Right lobe of liver (tissue), 4 donors: Measurements from ENCODE around the gene ADGRG3.

Experiments
- CTCF ChIP-seq, 4 donors: fragments of 200-600 bp in 3 of 4; fragments of 450-650 bp in 1 of 4; IDR thresholded peaks; one replicate each; pipeline versions ENCODE4 v1.5.1 to v1.8.0; 2016 to 2022; ENCODE audit warnings: antibody characterized with exemption in 4 of 4, mild to moderate bottlenecking in 2 of 4
- POLR2A ChIP-seq: fragments of 450-650 bp; IDR thresholded peaks from one replicate; pipeline ENCODE4 v1.6.1; 2017; ENCODE audit warnings: antibody characterized with exemption, mild to moderate bottlenecking
- donor health status: DM: no; HTN: no; CAD: no.
- donor health status: DM: no; HTN: no; CAD: no.
- donor health status: DM: no; HTN: yes; CAD: no.

GRCh38 chr16:57720142-57720575, 52.1 kb downstream of the ADGRG3 start:
- peak; percentile 79 to 91 (median 87) for TF ChIP-seq CTCF (IDR thresholded peaks at IDR 0.05)
- TF ChIP-seq POLR2A: no peak
